MCF 10A (cell line): ENCODE measurements around the gene NACA2. TPM values are rescaled to one million over a fixed set of nuclear protein-coding genes. Genes with fewer than 3 reads are reported as not detected.
A peak's percentile ranks its signal among the peaks of the same experiment; 100 is the strongest.

Experiments used
- Bru-seq: library from RNA; stranded (reverse); fragments of 400-500 nt; gene quantifications from one replicate; lab custom pipeline; 2021; lab: Mats Ljungman, UMichigan
- BruChase-seq, 2 experiments: library from RNA; stranded (reverse); fragments of 400-500 nt; gene quantifications; one replicate each; lab custom pipeline; 2021; lab: Mats Ljungman, UMichigan
- BruUV-seq: library from RNA; stranded (reverse); fragments of 400-500 nt; replicated peaks from 2 replicates; lab custom pipeline; 2021; lab: Mats Ljungman, UMichigan
- CTCF ChIA-PET: fragments of 300-600 bp; sonication (Branson Sonifier 250); formaldehyde crosslinking; extraction: SDS; loops from one replicate; lab custom pipeline; 2021; ENCODE audit warnings: antibody characterized with exemption, inconsistent platforms; lab: Yijun Ruan, JAX
- POLR2A ChIA-PET: fragments of 300-600, 350-650 bp; sonication (Branson Sonifier 250); formaldehyde crosslinking; extraction: SDS; loops from one replicate; lab custom pipeline; 2020; ENCODE audit warnings: antibody characterized with exemption, inconsistent platforms; lab: Yijun Ruan, JAX
- DNase-seq: peaks from one replicate; pipeline ENCODE4 v3.0.0-alpha.2; 2018; ENCODE audit not compliant: unreplicated experiment
- H3K27ac Mint-ChIP-seq: one replicate; pipeline ENCODE4 v1.8.0; 2022; ENCODE audit warnings: mild to moderate bottlenecking, low read depth, mixed read lengths; ENCODE audit not compliant: unreplicated experiment
- H3K27me3 Mint-ChIP-seq: one replicate; pipeline ENCODE4 v1.8.0; 2022; ENCODE audit warnings: mixed read lengths; ENCODE audit not compliant: insufficient read depth, unreplicated experiment
- H3K36me3 Mint-ChIP-seq: one replicate; pipeline ENCODE4 v1.8.0; 2022; ENCODE audit warnings: mild to moderate bottlenecking, moderate library complexity, mixed read lengths; ENCODE audit not compliant: insufficient read depth, unreplicated experiment
- H3K4me1 Mint-ChIP-seq: one replicate; pipeline ENCODE4 v1.8.0; 2022; ENCODE audit warnings: mixed read lengths; ENCODE audit not compliant: insufficient read depth, unreplicated experiment
- H3K4me3 Mint-ChIP-seq: one replicate; pipeline ENCODE4 v1.8.0; 2022; ENCODE audit warnings: mild to moderate bottlenecking, moderate library complexity, mixed read lengths; ENCODE audit not compliant: unreplicated experiment
- H3K9me3 Mint-ChIP-seq: one replicate; pipeline ENCODE4 v1.8.0; 2022; ENCODE audit warnings: mixed read lengths; ENCODE audit not compliant: unreplicated experiment
- CTCF ChIP-seq: fragments of 200-600 bp; IDR thresholded peaks from one replicate; pipeline ENCODE4 v1.8.0; 2022; ENCODE audit warnings: antibody characterized with exemption, mild to moderate bottlenecking; ENCODE audit not compliant: unreplicated experiment
- intact Hi-C: fragments of 100-400 bp; cut with micrococcal nuclease; formaldehyde crosslinking; loops from 2 replicates; pipeline ENCODE4 v1.14.1; 2022
- long read RNA-seq: library from polyadenylated mRNA; stranded (forward); transcript quantifications from one replicate; pipeline ENCODE4 v2.0.0, GENCODE V29; 2022
- total RNA-seq: library from RNA; stranded (reverse); gene quantifications from 2 replicates; pipeline ENCODE4 v1.2.3, GENCODE V29; 2022

Gene NACA2
- total RNA-seq (not detected in 2 replicates), Bru-seq, nascent RNA (not detected), BruChase-seq, experiment 1, labeled RNA remaining after a 6-hour chase (percentile 25 among the genes with signal in this experiment), BruChase-seq, experiment 2, labeled RNA remaining after a 2-hour chase (percentile 24 among the genes with signal in this experiment)
- long read RNA-seq: 0 reads

GRCh38 chr17:61591018-61591417, at the start of gene NACA2:
Gene NACA2 (minus strand): TSS chr17:61591219. CDS start chr17:61591180, 39 bp downstream.
- intact Hi-C loops: no loop called here
- Mint-ChIP-seq H3K4me3 (no peak within 1 kb of the TSS), H3K27me3 (no peaks in the 10 kb centered on the region), H3K27ac (no peak within 1 kb of the TSS), H3K36me3 (no peaks in the 10 kb centered on the region), H3K4me1 (no peaks in the 10 kb centered on the region), H3K9me3 (no peaks in the 10 kb centered on the region)
- POLR2A ChIA-PET: no interaction called here
- no peak for TF ChIP-seq CTCF
- BruUV-seq: no TSS peak
- CTCF ChIA-PET: no interaction called here
- DNase-seq: no peak

- intact Hi-C loops: no loop called here
These were observed 48.8 kb upstream of the NACA2 start for GRCh38 chr17:61639818-61640217.

GRCh38 chr17:61638087-61638486, 47.1 kb upstream of the NACA2 start:
- DNase-seq: no peak
- no peak overlapping the region for H3K27ac Mint-ChIP-seq
- BruUV-seq: no TSS peak
- CTCF ChIA-PET: interaction anchor here (5.7 kb wide), 1 partner anchor 198 kb away, joined by 59 read pairs; no protein-coding TSS in a partner anchor
- no peaks in the 10 kb centered on the region for H3K4me1 Mint-ChIP-seq
- POLR2A ChIA-PET: interaction anchor here (0.6 kb wide), 1 partner anchor 30 kb away, joined by 3 read pairs; no protein-coding TSS in a partner anchor
- no peak overlapping the region for H3K4me3 Mint-ChIP-seq
- H3K27me3 Mint-ChIP-seq: no peaks in the 10 kb centered on the region
- H3K9me3 Mint-ChIP-seq: no peaks in the 10 kb centered on the region
- TF ChIP-seq CTCF: no peak
- intact Hi-C loops: no loop called here
- no peaks in the 10 kb centered on the region for H3K36me3 Mint-ChIP-seq

More at GRCh38 chr17:61639818-61640217, 48.8 kb upstream of the NACA2 start:
- Mint-ChIP-seq H3K36me3 (no peaks in the 10 kb centered on the region), H3K27ac (no peak overlapping the region), H3K27me3 (no peaks in the 10 kb centered on the region), H3K9me3 (no peaks in the 10 kb centered on the region), H3K4me3 (no peak overlapping the region), H3K4me1 (no peaks in the 10 kb centered on the region)
- POLR2A ChIA-PET: no interaction called here
- no peak for DNase-seq
- TF ChIP-seq CTCF: no peak
- no TSS peak for BruUV-seq
- CTCF ChIA-PET: interaction anchor here (0.6 to 1.5 kb wide), 3 partner anchors 21 to 197 kb away, joined by 3 to 7 read pairs (median 3); no protein-coding TSS in a partner anchor

GRCh38 chr17:61635913-61636432, 45.0 kb upstream of the NACA2 start:
- peak; percentile 80 for TF ChIP-seq CTCF
- no peaks in the 10 kb centered on the region for H3K4me1 Mint-ChIP-seq
- H3K36me3 Mint-ChIP-seq: no peaks in the 10 kb centered on the region
- no TSS peak for BruUV-seq
- H3K27me3 Mint-ChIP-seq: no peaks in the 10 kb centered on the region
- H3K9me3 Mint-ChIP-seq: no peaks in the 10 kb centered on the region
- intact Hi-C loops: loop anchor here (1.0 to 2.0 kb wide), 4 partner anchors 201 to 543 kb away; no protein-coding TSS in a partner anchor
- DNase-seq: peak; percentile 75
- ChIA-PET POLR2A (interaction anchor here (0.6 to 1.8 kb wide), 3 partner anchors 69 to 208 kb away, joined by 3 to 4 read pairs (median 4); no protein-coding TSS in a partner anchor), CTCF (interaction anchor here (0.6 to 5.7 kb wide), 13 partner anchors 13 to 223 kb away, joined by 3 to 59 read pairs (median 4); no protein-coding TSS in a partner anchor)
- no peak overlapping the region for H3K4me3 Mint-ChIP-seq
- H3K27ac Mint-ChIP-seq: no peak overlapping the region
